Suprapubic skin (tissue), 4 donors: ENCODE measurements around the gene TBC1D22A. TPM values are rescaled to one million over a fixed set of nuclear protein-coding genes. Genes with fewer than 3 reads are reported as not detected.

ENCODE experiments used
- DNase-seq, 2 donors: peaks; one replicate each; pipeline ENCODE4 v3.0.0-alpha.2; 2019; ENCODE audit warnings: low spot score in 2 of 2
- H3K27ac ChIP-seq: fragments of 200-600 bp; sonication (generic); one replicate; pipeline ENCODE4 v1.5.1; 2019
- H3K27me3 ChIP-seq: fragments of 200-600 bp; sonication (generic); one replicate; pipeline ENCODE4 v1.5.1; 2019
- H3K36me3 ChIP-seq: fragments of 200-600 bp; sonication (generic); one replicate; pipeline ENCODE4 v1.5.1; 2019
- H3K4me1 ChIP-seq: fragments of 200-600 bp; sonication (generic); one replicate; pipeline ENCODE4 v1.5.1; 2019
- H3K4me3 ChIP-seq: fragments of 200-600 bp; sonication (generic); one replicate; pipeline ENCODE4 v1.5.1; 2019; ENCODE audit warnings: mild to moderate bottlenecking
- H3K9me3 ChIP-seq: fragments of 200-600 bp; sonication (generic); one replicate; pipeline ENCODE4 v1.5.1; 2019
- EP300 ChIP-seq: sonication (generic); formaldehyde crosslinking; IDR thresholded peaks from one replicate; pipeline ENCODE4 v1.6.1; 2017; ENCODE audit warnings: antibody characterized with exemption
- POLR2A ChIP-seq, 2 donors: fragments of 450-650 bp; IDR thresholded peaks; one replicate each; pipeline ENCODE4 v1.6.1; 2017; ENCODE audit warnings: antibody characterized with exemption in 2 of 2, mild to moderate bottlenecking in 2 of 2, moderate library complexity in 2 of 2
- POLR2AphosphoS5 ChIP-seq, 3 donors: sonication (generic); formaldehyde crosslinking; IDR thresholded peaks; one replicate each; pipeline ENCODE4 v1.6.1; 2017; ENCODE audit warnings: antibody characterized with exemption in 3 of 3
- WGBS: methylation state at CpG from one replicate; pipeline ENCODE4 v1.1.5; 2018; 5-methylcytosine and 5-hydroxymethylcytosine counted together
- total RNA-seq, 4 donors: library from RNA; depleted of rRNA; stranded (reverse); fragments of >200 nt; gene quantifications; one replicate each; pipeline ENCODE4 v1.1.0, GENCODE V29; 2016
- TF ChIP-seq, protein P1 (sequence below), 2 donors: fragments of 200-600 bp in 1 of 2; fragments of 450-650 bp in 1 of 2; sonication (generic) in 1 of 2; IDR thresholded peaks; one replicate each; pipeline ENCODE4 v1.5.1; 2016 to 2019; ENCODE audit warnings: antibody characterized with exemption in 2 of 2, mild to moderate bottlenecking in 1 of 2, moderate library complexity in 1 of 2

Gene TBC1D22A
- total RNA-seq, 4 donors from 2014 or later: 24.8 to 43.2 (median 35.4) TPM

DNA sequence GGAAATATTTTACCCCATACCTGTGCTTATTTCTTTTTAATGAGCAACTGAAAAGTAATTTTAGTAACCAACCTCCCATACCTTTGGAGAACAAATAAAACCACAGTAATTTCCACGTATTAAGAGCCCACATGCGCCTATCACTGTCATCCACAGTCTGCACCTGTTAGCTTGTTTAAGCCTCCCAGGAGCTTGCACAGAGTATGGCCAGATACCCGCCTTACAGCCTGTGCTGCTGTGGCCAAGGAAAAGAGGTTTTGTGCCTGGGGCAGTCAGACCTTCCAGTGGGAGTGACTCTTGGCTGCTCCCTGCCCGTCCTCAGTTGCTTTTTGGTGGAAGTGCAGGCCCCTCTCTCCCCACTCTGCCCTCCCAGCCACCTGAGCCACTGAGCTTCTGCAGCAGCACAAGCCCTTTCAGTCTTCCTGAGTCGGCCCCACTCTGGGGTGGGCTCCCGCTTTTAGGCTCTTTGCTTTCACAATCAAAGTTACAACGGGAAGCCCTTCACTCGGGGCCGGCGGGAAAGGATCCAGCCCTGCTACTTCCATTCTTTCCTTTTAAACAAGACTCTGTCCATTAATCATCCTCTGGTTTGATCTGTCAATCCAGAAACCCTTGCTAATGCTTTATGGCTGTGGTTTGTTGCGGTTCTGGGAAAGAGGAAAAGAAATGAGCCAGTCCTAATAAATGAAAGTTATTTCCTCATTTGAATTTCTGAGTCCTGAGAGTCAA, 308.8 kb downstream of the TBC1D22A start:
- 72% methylated on average over 11 of the region's 11 CpGs for WGBS
- TF ChIP-seq EP300 (no peak), POLR2AphosphoS5 (IDR thresholded peaks at IDR 0.05) (no peak), POLR2A (IDR thresholded peaks at IDR 0.05) (no peak)
- TF ChIP-seq, protein P1, sequence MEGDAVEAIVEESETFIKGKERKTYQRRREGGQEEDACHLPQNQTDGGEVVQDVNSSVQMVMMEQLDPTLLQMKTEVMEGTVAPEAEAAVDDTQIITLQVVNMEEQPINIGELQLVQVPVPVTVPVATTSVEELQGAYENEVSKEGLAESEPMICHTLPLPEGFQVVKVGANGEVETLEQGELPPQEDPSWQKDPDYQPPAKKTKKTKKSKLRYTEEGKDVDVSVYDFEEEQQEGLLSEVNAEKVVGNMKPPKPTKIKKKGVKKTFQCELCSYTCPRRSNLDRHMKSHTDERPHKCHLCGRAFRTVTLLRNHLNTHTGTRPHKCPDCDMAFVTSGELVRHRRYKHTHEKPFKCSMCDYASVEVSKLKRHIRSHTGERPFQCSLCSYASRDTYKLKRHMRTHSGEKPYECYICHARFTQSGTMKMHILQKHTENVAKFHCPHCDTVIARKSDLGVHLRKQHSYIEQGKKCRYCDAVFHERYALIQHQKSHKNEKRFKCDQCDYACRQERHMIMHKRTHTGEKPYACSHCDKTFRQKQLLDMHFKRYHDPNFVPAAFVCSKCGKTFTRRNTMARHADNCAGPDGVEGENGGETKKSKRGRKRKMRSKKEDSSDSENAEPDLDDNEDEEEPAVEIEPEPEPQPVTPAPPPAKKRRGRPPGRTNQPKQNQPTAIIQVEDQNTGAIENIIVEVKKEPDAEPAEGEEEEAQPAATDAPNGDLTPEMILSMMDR (IDR thresholded peaks at IDR 0.05): no peak
- H3K27me3 ChIP-seq: no peaks in the 10 kb centered on the region
- no peaks in the 10 kb centered on the region for H3K4me1 ChIP-seq
- no peak for DNase-seq
- no peak overlapping the region for H3K4me3 ChIP-seq
- H3K27ac ChIP-seq: no peak overlapping the region
- H3K9me3 ChIP-seq: no peaks in the 10 kb centered on the region
- H3K36me3 ChIP-seq: no peaks in the 10 kb centered on the region

DNA sequence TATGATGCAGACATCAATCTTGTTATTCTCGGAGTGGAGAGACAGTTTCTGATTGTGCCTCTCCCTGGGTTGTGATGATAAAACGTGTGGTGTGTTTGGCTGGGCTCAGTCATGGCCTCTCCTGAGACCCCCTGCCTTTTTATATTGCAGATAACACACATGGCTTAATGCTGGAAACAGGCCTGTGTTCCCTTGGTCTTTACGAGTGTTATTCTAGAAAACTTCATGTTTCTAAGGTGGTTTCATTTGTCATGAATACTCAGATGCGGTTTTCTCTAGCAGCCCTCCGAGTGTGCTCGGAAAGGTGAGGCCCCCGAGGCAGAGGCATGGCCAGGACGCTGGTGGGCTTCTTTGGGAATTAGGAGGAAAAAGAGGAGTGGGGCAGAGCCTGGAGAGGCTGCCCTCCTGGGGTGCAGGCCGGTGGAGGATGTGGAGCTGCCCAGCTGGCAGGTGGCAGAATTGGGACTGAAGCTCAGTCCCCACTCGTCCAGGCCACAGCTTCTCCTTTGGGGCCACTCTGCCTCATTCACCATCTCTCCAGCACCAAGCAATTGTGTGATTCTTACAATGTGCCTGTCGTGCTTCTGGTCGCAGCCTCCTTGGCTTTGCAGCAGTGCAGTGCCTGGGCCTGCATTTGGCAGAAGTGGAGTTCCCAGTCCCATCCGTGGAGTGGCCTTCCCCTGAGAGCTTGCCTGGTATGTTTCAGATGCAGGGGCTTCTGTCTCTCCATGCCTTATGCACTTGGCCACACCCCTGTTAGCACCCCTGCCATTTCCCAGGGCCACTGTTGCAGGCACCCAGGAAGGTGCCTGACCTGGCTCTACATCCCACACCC, 309.6 kb downstream of the TBC1D22A start:
- Histone ChIP-seq H3K9me3 (no peaks in the 10 kb centered on the region), H3K27ac (no peak overlapping the region), H3K4me3 (no peak overlapping the region), H3K36me3 (no peaks in the 10 kb centered on the region), H3K27me3 (no peaks in the 10 kb centered on the region), H3K4me1 (no peaks in the 10 kb centered on the region)
- DNase-seq: no peak
- TF ChIP-seq POLR2A (IDR thresholded peaks at IDR 0.05): no peak
- no peak for TF ChIP-seq POLR2AphosphoS5 (IDR thresholded peaks at IDR 0.05)
- no peak for TF ChIP-seq EP300
- TF ChIP-seq, protein P1 (IDR thresholded peaks at IDR 0.05): no peak
- WGBS: 84% methylated on average over 13 of the region's 13 CpGs

DNA sequence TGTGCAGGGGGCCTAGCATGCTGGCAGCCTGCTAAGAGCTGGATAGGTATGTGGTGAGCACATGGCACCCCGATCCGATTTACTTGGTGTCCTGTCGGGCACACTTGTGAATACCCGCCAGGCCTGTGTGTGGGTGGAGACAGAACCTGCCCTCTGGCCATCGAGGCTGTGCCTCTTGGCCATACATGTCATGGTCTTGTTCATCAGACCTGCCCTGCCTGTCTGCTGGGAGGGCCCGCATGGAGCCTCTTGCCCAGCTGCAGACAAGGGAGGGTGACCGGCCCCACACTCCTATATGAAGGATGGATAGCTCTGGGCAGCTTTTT, 310.2 kb downstream of the TBC1D22A start:
- no peak for TF ChIP-seq POLR2A (IDR thresholded peaks at IDR 0.05)
- TF ChIP-seq, protein P1 (IDR thresholded peaks at IDR 0.05): no peak
- TF ChIP-seq EP300: no peak
- no peak for TF ChIP-seq POLR2AphosphoS5 (IDR thresholded peaks at IDR 0.05)
- DNase-seq: no peak

DNA sequence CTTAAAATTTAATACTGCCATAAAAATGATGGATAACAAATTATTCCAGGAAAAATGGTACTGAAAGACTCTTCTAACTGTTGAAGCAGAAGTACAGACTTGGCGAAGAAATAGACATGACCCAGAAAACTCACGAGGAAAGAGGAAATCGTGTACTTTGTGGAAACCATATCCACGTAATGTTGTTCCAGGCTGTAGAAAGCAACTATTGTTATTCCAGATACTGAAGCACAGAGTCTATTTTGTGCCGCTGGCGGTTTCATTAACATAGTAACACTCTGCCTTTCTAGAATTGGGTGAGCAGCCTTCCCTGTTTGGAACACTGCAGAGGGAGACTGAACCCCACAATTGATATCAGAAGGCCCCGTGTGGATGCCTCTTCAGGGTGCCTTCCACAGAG, 310.6 kb downstream of the TBC1D22A start:
- Histone ChIP-seq H3K27me3 (no peaks in the 10 kb centered on the region), H3K9me3 (no peaks in the 10 kb centered on the region), H3K36me3 (no peaks in the 10 kb centered on the region), H3K4me1 (no peaks in the 10 kb centered on the region), H3K27ac (no peak overlapping the region), H3K4me3 (no peak overlapping the region)
- TF ChIP-seq POLR2A (IDR thresholded peaks at IDR 0.05) (no peak), POLR2AphosphoS5 (IDR thresholded peaks at IDR 0.05) (no peak), EP300 (no peak)
- TF ChIP-seq, protein P1 (IDR thresholded peaks at IDR 0.05): no peak
- WGBS: 94% methylated on average over 7 of the region's 7 CpGs
- DNase-seq: no peak

More for the DNA sequence above, 310.2 kb downstream of the TBC1D22A start:
- Histone ChIP-seq H3K4me1 (no peaks in the 10 kb centered on the region), H3K27ac (no peak overlapping the region), H3K4me3 (no peak overlapping the region), H3K36me3 (no peaks in the 10 kb centered on the region), H3K9me3 (no peaks in the 10 kb centered on the region), H3K27me3 (no peaks in the 10 kb centered on the region)
- WGBS: 94% methylated on average over 2 of the region's 7 CpGs

DNA sequence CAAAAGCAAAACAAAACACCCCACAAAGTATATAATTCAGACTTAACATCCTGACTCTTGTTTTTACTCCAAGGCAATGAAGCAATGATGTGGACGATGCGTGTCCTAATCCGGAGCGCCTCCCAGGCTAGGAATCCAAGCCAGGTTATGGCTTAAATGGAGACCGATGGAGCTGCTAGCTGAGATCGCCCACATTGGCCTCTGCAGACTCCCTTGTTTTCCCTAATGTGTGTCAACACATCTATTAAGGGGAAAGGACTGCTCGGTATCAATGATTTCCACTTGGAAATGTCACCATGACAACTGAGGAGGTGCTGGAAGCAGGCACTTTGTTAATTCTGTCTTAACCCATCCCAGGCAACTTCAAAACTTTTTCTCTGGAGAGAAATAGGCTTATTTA, 311.7 kb downstream of the TBC1D22A start:
- no peak overlapping the region for H3K4me3 ChIP-seq
- no peaks in the 10 kb centered on the region for H3K4me1 ChIP-seq
- no peak for TF ChIP-seq POLR2A (IDR thresholded peaks at IDR 0.05)
- no peak for TF ChIP-seq POLR2AphosphoS5 (IDR thresholded peaks at IDR 0.05)
- TF ChIP-seq, protein P1 (IDR thresholded peaks at IDR 0.05): no peak
- no peak for TF ChIP-seq EP300
- no peaks in the 10 kb centered on the region for H3K9me3 ChIP-seq
- no peaks in the 10 kb centered on the region for H3K36me3 ChIP-seq
- no peak for DNase-seq
- WGBS: 97% methylated on average over 7 of the region's 7 CpGs
- H3K27ac ChIP-seq: no peak overlapping the region
- no peaks in the 10 kb centered on the region for H3K27me3 ChIP-seq
